H1 (cell line): ENCODE measurements around the gene INPP5A. TPM values are rescaled to one million over a fixed set of nuclear protein-coding genes. Genes with fewer than 3 reads are reported as not detected.

Experiments
- BACH1 ChIP-seq: IDR thresholded peaks from 2 replicates; pipeline ENCODE4 v1.6.1; 2012; ENCODE audit warnings: low read length, improper control_type of control experiment
- FOSL1 ChIP-seq: IDR thresholded peaks from 2 replicates; pipeline ENCODE4 v1.6.1; 2011; ENCODE audit warnings: mild to moderate bottlenecking, low read depth, low read length, moderate library complexity; ENCODE audit not compliant: insufficient read depth
- GTF2F1 ChIP-seq: IDR thresholded peaks from 2 replicates; pipeline ENCODE4 v1.6.1; 2012; ENCODE audit warnings: low read depth, low read length, improper control_type of control experiment, borderline replicate concordance
- KDM1A ChIP-seq: fragments of 200-600, 300-600 bp; sonication (generic); IDR thresholded peaks from 2 replicates; pipeline ENCODE4 v1.7.1; 2016; ENCODE audit warnings: mild to moderate bottlenecking, low read length, borderline replicate concordance
- RAD21 ChIP-seq, 2 experiments: IDR thresholded peaks in 1 of 2; conservative IDR thresholded peaks in 1 of 2; 2 replicates each; pipeline ENCODE4 v1.6.1; 2011; ENCODE audit warnings: low read depth in 2 of 2, low read length in 2 of 2, improper control_type of control experiment in 1 of 2, inconsistent platforms in 1 of 2, mild to moderate bottlenecking in 1 of 2, moderate library complexity in 1 of 2
- SP4 ChIP-seq: IDR thresholded peaks from 2 replicates; pipeline ENCODE4 v1.6.1; 2012; ENCODE audit warnings: low read length, inconsistent platforms
- TAF7 ChIP-seq: optimal IDR thresholded peaks from 2 replicates; pipeline ENCODE3; 2011; ENCODE audit warnings: low read depth, mild to moderate bottlenecking, inconsistent platforms, low read length, moderate library complexity, borderline replicate concordance
- polyA plus RNA-seq, 7 experiments: library from polyadenylated mRNA; depleted of rRNA in 3 of 7; stranded (reverse) in 5 of 7; unstranded in 2 of 7; fragments of >200 nt in 5 of 7; fragments of 200-250 nt in 2 of 7; gene quantifications; 1 replicate in 5 of 7; 2 replicates in 1 of 7; 4 replicates in 1 of 7; pipeline versions ENCODE4 v1.2.1 to v1.2.3, GENCODE V29; 2011 to 2013; ENCODE audit warnings: missing spikeins in 2 of 7, mixed read lengths in 2 of 7
- total RNA-seq: library from RNA; stranded (reverse); fragmentation: NEBNext Ultra II Directional; extraction: Animal tissue kit (Norgen Biotek cat#: 25700); gene quantifications from 2 replicates; pipeline ENCODE4 v1.2.1, GENCODE V29; 2021
- TF ChIP-seq, protein P1 (sequence below): fragments of 300-600 bp; sonication (generic); IDR thresholded peaks from 2 replicates; pipeline ENCODE4 v1.7.1; 2012; ENCODE audit warnings: low read length, moderate library complexity, mild to moderate bottlenecking, inconsistent platforms; ENCODE audit not compliant: insufficient replicate concordance
- TF ChIP-seq, protein P2 (sequence below): IDR thresholded peaks from 2 replicates; pipeline ENCODE4 v1.6.1; 2012; ENCODE audit warnings: inconsistent platforms
- TF ChIP-seq, protein P3 (sequence below): IDR thresholded peaks from 2 replicates; pipeline ENCODE4 v1.6.1; 2012; ENCODE audit warnings: inconsistent platforms

INPP5A gene
- total and polyA plus RNA-seq, 2 of the 8 experiments (the other 6 are each of a cell fraction or from before 2014, with no cell fraction given): 19.7 to 27.5 TPM

DNA sequence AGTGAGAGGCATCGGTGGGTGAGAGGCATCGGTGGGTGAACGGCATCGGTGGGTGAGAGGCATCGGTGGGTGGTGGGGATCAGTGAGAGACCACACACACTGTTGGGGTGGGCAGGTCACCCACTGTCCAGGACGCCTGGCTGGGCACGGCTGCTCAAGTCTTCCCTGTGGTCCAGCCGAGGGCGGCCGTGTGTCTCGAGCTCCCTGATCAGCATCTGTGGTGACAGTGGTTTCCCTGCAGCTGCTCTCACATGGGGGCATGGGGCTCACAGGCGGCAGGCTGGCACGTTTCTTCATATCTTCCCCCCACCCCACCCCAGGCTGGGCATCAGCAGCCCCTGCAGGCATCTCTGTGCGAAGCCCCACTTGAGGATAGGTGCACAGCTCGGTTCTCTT, 170.2 kb downstream of the INPP5A start (continued):
- TF ChIP-seq, protein P1, sequence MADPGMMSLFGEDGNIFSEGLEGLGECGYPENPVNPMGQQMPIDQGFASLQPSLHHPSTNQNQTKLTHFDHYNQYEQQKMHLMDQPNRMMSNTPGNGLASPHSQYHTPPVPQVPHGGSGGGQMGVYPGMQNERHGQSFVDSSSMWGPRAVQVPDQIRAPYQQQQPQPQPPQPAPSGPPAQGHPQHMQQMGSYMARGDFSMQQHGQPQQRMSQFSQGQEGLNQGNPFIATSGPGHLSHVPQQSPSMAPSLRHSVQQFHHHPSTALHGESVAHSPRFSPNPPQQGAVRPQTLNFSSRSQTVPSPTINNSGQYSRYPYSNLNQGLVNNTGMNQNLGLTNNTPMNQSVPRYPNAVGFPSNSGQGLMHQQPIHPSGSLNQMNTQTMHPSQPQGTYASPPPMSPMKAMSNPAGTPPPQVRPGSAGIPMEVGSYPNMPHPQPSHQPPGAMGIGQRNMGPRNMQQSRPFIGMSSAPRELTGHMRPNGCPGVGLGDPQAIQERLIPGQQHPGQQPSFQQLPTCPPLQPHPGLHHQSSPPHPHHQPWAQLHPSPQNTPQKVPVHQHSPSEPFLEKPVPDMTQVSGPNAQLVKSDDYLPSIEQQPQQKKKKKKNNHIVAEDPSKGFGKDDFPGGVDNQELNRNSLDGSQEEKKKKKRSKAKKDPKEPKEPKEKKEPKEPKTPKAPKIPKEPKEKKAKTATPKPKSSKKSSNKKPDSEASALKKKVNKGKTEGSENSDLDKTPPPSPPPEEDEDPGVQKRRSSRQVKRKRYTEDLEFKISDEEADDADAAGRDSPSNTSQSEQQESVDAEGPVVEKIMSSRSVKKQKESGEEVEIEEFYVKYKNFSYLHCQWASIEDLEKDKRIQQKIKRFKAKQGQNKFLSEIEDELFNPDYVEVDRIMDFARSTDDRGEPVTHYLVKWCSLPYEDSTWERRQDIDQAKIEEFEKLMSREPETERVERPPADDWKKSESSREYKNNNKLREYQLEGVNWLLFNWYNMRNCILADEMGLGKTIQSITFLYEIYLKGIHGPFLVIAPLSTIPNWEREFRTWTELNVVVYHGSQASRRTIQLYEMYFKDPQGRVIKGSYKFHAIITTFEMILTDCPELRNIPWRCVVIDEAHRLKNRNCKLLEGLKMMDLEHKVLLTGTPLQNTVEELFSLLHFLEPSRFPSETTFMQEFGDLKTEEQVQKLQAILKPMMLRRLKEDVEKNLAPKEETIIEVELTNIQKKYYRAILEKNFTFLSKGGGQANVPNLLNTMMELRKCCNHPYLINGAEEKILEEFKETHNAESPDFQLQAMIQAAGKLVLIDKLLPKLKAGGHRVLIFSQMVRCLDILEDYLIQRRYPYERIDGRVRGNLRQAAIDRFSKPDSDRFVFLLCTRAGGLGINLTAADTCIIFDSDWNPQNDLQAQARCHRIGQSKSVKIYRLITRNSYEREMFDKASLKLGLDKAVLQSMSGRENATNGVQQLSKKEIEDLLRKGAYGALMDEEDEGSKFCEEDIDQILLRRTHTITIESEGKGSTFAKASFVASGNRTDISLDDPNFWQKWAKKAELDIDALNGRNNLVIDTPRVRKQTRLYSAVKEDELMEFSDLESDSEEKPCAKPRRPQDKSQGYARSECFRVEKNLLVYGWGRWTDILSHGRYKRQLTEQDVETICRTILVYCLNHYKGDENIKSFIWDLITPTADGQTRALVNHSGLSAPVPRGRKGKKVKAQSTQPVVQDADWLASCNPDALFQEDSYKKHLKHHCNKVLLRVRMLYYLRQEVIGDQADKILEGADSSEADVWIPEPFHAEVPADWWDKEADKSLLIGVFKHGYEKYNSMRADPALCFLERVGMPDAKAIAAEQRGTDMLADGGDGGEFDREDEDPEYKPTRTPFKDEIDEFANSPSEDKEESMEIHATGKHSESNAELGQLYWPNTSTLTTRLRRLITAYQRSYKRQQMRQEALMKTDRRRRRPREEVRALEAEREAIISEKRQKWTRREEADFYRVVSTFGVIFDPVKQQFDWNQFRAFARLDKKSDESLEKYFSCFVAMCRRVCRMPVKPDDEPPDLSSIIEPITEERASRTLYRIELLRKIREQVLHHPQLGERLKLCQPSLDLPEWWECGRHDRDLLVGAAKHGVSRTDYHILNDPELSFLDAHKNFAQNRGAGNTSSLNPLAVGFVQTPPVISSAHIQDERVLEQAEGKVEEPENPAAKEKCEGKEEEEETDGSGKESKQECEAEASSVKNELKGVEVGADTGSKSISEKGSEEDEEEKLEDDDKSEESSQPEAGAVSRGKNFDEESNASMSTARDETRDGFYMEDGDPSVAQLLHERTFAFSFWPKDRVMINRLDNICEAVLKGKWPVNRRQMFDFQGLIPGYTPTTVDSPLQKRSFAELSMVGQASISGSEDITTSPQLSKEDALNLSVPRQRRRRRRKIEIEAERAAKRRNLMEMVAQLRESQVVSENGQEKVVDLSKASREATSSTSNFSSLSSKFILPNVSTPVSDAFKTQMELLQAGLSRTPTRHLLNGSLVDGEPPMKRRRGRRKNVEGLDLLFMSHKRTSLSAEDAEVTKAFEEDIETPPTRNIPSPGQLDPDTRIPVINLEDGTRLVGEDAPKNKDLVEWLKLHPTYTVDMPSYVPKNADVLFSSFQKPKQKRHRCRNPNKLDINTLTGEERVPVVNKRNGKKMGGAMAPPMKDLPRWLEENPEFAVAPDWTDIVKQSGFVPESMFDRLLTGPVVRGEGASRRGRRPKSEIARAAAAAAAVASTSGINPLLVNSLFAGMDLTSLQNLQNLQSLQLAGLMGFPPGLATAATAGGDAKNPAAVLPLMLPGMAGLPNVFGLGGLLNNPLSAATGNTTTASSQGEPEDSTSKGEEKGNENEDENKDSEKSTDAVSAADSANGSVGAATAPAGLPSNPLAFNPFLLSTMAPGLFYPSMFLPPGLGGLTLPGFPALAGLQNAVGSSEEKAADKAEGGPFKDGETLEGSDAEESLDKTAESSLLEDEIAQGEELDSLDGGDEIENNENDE: no peak
- TF ChIP-seq FOSL1 (no peak), TAF7 (no peak), RAD21 (IDR thresholded peaks at IDR 0.05 in 1 of 2, conservative IDR thresholded peaks at IDR 0.05 in 1 of 2; ENCODE audit: low read depth in 2 of 2, low read length in 2 of 2) (no peak), GTF2F1 (no peak), KDM1A (no peak), SP4 (no peak), BACH1 (no peak)
- TF ChIP-seq, protein P2, sequence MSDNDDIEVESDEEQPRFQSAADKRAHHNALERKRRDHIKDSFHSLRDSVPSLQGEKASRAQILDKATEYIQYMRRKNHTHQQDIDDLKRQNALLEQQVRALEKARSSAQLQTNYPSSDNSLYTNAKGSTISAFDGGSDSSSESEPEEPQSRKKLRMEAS: no peak
- TF ChIP-seq, protein P3, sequence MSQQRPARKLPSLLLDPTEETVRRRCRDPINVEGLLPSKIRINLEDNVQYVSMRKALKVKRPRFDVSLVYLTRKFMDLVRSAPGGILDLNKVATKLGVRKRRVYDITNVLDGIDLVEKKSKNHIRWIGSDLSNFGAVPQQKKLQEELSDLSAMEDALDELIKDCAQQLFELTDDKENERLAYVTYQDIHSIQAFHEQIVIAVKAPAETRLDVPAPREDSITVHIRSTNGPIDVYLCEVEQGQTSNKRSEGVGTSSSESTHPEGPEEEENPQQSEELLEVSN: no peak
